Measurements from ENCODE around the gene ARF5.
A peak's percentile ranks its signal among the peaks of the same experiment; 100 is the strongest.

The ARF5 gene

DNA sequence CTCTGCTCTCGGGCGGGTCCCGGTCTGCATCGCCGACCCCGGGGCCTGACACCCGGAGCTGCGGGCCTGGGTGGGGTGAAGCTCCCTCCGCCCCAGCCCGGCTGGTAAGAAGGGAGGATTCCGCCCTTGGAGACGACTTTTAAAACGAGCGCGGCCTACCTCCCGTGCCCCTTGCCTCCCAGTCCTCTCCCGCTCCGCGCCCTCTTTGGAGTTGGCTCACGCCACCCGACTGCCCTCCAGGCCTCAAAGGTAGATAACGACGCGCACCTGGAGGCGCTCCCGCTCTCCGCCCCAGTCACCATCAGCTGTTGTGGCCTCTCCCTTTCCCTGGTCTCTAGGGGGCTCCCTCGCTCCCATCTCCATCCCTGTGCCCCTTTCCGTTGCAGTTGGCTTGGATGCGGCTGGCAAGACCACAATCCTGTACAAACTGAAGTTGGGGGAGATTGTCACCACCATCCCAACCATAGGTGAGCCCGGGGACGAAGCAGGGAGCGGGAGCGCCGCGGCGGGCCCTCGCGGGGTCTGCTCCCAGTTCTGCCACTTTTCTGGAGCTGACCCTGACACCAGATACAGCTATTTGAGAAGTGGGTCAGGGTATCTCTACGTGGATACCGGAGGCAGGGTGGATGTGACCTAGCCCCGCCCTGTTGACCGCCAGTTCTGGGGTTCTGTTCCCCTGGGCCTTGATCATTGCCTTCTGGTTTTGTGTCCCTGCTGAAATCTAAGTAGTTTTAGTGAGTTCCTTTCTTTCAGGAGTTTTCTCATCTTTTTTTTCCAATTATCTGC, 679 bp downstream of the ARF5 start:
- no peak for DNase-seq (ENCODE audit: low read depth)

DNA sequence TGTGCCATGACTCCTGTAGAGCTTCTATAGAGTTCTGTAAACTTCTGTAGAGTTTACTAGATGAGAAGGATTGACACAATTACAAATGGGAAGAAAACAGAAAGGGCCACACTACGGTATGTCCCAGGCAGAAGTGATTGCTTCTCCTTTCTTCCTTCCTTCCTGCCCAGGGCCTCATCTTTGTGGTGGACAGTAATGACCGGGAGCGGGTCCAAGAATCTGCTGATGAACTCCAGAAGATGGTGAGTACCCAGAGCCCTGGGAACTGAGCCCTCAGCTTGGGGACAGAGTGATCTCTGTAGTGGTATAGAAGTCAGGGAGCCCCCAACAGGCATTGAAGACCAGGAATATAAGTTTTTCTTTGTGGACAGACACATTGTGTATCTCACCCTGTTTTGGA, 1.7 kb downstream of the ARF5 start:
- DNase-seq (ENCODE audit: low read depth) = no peak

DNA sequence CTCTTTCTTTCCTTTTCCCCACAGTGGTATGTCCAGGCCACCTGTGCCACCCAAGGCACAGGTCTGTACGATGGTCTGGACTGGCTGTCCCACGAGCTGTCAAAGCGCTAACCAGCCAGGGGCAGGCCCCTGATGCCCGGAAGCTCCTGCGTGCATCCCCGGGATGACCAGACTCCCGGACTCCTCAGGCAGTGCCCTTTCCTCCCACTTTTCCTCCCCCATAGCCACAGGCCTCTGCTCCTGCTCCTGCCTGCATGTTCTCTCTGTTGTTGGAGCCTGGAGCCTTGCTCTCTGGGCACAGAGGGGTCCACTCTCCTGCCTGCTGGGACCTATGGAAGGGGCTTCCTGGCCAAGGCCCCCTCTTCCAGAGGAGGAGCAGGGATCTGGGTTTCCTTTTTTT, 3.0 kb downstream of the ARF5 start:
- DNase-seq (ENCODE audit: low read depth) = no peak

DNA sequence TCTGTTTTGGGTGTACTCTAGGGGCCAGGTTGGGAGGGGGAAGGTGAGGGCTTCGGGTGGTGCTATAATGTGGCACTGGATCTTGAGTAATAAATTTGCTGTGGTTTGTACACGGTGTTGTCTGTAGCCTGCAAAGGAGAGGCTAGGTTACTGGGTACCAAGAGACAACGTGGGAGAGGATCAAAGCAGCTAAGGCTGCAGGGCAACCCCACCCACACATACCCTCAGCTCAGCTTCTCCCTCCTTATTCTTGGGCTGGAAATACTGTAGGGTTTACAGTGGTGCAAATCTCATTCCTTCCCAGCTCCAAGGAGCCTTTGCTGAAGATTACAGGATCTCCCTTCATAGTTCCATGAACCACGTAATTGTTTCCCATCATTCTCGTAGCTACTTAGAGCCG, 3.4 kb downstream of the ARF5 start:
- DNase-seq (ENCODE audit: low read depth) = no peak

DNA sequence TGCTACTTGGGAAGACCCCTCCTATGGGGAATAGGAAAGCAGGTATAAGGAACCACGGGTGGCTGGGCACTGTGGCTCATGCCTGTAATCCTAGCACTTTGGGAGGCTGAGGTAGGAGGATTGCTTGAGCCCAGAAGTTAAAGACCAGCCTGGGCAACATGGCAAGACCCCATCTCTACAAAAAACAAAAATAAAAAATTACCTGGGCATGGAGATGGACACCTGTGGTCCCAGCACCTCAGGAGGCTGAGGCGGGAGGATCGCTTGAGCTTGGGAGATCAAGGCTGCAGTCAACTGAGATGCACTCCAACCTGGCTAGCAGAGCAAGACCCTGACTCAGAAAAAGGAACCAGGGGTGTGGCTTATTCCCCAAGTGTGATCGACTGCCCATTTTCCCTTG, 4.3 kb downstream of the ARF5 start:
- no peak for DNase-seq (ENCODE audit: low read depth)

DNA sequence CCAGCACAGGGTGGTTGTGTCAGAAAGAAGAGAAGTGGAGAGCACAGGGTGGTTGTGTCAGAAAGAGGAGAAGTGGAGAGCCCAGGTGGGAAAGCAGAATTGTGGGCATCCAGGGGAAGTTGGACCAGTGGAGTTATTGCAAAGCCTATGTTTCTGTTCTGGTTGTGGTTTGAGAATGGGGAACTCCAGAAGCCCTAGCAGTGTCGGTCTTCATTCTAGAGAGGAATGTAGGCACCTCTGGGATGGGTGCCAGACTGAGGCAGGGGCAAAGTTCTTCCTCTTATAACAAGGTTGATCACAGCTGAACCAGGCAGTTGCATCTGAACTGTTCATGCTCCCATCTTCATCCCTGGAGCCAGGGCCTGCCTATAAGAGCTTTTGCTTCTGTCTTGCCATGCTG, 6.3 kb downstream of the ARF5 start:
- DNase-seq (ENCODE audit: low read depth) = no peak

DNA sequence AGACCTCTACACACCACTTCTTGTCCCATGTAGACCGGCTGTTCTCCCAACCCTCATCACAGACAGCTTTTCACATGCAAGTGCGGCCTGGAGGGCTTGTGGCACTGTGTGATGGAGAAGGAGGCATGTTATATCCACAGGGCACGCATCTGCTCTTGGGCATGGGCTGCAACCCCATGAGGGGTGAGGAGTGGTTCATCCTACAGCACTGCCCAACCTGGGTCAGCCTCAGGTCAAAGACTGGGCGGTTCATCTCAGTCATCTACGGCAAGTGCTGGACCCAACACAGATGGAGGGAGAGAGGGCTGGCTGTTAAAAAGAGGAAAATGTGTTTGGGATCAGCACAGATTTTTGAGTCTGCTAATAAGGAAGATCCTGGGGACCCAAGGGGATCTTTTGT, 7.5 kb downstream of the ARF5 start:
- no peak for DNase-seq (ENCODE audit: low read depth)

DNA sequence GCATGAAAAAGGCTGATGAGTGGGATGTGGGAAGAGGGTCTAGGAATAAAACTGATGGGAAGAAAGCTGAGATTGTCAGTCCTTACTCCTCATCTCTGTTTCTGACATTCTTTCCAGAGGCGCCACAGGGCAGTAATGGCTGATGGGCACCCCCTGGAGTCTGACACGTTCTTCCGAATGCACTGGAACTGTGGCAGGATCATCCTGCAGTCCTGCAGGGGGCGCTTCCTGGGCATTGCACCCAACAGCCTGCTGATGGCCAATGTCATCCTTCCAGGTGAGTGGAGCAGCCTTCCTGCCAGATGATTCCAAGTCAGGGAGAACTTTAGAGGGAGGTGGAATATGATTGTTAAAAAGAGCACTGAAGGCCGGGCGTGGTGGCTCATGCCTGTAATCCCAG, 10.1 kb downstream of the ARF5 start:
- no peak for DNase-seq (ENCODE audit: low read depth)

DNA sequence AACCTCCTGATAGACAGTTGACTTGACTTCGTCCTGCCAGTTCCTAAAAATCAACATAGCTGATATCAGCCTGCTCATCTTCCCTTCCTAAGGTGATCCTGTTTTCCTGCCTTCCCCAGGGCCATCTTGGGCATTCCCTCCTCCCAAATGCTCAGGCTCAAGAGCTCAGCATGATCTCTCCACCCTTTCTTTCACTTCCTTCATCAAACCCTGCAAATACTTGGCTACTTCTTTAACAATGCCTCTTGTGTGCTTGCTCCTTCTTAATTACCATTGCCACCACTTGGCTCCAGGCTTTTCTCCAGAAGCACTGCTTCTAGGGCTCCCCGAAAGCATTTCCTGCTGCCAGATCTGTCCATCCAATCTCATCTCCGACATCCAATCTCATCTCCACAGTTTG, 12.7 kb downstream of the ARF5 start:
- DNase-seq (ENCODE audit: low read depth) = no peak

DNA sequence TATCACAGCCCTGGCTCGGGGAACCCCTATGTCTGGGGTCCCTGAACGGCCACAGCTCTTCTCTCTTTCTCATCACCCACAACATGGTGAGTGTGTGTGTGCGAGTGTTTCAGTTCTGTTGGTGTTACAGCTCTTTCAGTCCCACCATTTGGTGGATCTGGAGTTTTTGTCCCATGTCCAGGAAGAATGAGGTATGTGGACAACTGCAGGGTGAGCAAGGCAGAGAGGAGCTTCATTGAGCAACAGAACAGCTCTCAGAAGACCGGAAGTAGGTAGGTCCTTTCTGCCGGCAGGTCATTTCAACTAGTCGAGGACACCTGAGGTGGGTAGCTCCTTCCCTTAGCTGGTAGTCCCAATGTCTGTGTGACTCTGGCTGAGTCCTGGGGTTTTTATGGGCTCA, 20.2 kb downstream of the ARF5 start:
- no peak for DNase-seq (ENCODE audit: low read depth)

DNA sequence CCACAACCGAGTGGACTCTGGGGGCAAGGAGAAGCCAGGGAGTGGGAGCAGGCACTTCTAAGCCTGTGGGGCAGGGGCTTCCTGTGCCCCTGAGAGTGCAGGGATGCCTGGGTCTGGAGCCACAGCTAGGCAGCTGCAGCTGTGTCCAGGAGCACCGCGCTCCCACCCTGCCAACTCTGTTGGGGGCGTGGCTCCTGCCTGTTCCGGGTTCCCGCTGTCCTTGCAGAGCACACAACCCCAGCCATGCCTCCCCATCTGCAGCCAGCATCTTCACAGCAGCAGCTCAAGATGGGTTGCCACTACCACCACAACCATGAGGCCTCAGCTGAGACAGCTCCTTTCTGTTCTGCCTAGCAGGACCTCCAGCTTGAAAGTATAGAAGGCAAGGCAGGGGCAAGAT, 21.1 kb downstream of the ARF5 start:
- no peak for DNase-seq (ENCODE audit: low read depth)

DNA sequence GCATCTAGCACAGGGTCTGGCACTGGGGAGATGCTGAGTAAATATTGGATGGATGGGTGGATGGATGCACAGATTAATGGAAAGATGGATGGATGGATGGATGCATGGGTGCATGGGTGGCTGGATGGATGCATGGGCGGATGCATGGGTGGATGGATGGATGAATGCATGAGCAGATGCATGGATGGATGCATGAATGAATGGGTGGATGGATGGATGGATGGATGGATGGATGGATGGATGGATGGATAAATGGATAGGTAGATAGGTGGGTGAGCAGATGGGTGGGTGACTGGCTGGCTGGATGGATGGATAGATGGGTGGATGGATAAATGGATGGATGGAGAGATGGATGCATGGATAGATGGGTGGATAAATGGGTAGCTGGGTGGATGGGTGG, 24.1 kb downstream of the ARF5 start:
- DNase-seq (ENCODE audit: low read depth) = no peak

DNA sequence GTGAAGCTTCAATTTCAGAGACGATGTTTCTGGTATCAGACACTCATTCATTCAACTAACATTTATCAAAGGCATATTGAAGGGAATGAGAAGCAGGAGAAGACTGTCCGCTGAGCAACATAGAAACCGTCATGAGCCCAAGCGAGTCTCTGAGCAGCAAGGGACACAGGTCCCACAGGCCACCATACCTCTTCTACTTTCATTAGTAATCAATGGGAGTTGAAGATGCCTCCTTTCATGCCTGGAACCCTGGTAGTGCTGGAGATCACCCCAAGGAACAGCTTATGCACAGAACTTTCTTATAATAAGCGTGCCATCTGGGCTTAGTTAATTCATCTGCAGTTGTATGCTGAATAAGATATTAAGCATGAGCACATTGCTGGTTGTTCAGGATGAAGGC, 28.5 kb downstream of the ARF5 start:
- DNase-seq (ENCODE audit: low read depth) = no peak

DNA sequence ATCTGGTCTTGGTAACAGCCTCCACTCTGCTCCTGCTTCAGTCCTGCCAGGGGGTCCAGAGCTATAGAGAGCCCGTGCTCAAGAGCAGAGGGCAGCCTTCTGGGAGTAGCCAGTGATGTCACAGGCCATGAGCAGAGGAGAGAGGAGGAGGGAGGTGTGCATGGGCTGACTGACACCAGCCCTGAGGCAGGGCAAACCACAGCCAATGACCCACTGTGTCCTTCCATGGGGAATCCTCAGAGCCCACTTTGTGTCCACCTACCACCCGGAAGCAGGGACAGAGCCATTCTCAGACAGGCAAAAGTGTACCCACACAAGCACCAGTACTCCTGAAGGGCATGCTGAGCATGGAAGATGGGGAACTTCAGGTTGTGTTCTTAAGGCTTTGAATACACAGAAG, 29.8 kb downstream of the ARF5 start, which contains the start of gene PAX4:
Gene PAX4 (minus strand): TSS at position 101 of the 400 bp plus-strand sequence. CDS start 2,214 bp downstream, outside the sequence.
- DNase-seq (ENCODE audit: low read depth) = no peak

DNA sequence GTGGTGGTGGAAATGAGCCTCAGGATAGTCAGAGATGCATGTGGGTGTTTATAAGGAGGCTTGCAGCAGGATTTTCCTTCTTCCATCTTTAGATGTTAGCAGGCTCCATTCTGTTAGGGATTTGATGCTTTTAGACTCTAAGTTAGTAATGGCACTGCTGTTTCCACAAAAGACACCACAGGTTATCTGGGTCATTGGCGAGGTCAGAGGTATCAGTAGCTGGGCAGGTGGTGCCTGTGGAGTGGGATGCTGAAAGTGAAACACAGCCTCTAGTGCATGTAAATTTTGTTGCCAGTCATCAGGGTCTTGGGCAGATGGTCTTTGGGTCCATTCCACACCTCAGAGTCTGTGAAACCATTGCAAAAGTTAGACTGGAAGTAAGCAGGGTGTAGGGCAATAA, 30.6 kb downstream of the ARF5 start:
- DNase-seq (ENCODE audit: low read depth) = no peak

DNA sequence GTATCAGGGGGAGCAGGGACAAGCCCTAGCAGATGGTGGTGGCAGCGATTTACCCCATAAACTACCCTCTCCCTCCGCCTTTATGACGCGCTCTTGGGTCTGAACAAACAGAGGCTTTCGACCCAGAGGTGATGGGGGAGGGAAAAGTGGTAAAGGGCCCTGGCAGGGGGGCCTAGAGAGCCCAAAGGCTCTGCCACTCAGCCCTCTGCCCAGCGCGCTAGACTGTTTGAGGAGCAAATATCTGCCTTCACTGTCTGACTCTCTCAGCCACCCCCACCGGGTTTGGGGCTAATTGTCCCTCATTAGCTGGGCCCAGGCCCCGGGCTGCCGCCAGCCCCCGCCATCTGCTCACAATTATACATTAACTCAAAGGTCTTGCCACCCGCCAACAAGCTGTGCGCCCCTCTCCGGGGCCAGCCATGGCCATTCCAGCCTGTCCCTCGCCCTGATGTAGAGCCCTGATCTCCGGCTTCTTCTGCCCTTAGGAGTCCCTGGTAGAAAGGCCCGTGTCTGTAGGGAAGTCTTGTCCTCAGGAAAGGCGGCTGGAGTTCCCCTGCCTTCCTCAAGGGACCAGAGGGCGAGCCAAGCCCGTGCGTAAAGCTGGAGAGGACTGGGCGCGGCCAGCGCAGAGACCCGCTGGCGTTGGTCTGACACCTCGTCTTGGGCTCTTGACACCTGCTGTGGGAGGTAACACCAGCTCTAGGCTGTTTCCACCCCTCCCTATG, 31.6 kb downstream of the ARF5 start:
- DNase-seq (ENCODE audit: low read depth) = no peak

DNA sequence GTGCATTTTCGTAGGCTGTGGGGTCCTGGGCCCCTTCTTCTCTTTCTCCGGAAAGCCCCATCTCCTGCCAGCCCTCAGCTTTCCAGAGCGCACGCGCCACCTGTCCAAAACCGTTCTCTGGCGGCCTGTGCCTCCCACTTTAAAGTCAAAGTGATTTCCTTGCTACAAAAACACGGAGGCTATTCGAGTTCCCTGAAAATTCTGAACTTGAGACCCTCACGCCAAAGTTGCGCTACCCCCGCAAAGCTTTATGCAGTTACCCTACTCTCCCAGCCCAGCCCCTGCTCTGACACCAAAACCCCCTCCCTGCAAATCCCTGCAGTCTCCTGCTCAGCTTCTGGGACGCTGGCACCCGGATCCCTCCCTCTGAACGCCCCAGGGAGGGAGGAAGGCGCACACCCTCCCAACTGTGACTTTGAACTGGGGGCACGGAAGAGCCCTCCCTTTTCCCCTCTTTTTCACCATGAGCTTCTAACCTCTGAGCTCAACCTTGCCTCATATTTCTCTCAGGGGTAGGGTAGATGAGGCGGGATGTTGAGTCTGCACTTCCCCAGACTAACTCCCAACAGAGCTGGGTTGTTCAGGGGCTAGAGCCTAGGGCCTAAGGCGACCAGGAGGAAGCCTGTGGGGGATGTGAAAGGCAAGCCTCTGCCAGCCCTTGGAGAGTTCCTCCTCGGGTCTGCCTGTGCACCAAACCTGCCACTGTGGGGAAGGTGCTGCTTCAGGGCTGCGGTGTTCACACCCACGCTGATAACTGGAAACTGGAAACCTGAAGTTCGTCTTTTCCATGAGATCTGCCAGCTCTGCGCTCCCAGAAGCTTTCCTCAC, 32.4 kb downstream of the ARF5 start:
- DNase-seq (ENCODE audit: low read depth) = no peak

DNA sequence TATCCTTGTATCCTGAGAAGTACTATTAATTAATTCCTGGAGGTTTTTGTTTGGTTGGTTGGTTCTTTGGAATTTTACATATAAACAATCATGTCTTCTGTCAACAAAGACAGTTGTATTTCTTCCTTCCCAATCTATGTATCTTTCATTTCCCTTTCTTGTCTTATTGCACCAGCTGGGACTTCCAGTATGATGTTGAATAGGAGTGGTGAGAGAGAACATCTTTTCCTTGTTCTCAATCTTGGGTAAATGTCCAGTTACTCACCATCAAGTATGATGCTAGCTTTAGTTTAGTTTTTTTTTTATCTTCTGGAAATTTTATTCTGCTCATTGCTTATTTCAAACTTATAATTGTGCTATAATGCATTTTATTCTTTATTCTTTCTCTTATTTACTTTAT, 37.1 kb downstream of the ARF5 start:
- no peak for DNase-seq (ENCODE audit: low read depth)

DNA sequence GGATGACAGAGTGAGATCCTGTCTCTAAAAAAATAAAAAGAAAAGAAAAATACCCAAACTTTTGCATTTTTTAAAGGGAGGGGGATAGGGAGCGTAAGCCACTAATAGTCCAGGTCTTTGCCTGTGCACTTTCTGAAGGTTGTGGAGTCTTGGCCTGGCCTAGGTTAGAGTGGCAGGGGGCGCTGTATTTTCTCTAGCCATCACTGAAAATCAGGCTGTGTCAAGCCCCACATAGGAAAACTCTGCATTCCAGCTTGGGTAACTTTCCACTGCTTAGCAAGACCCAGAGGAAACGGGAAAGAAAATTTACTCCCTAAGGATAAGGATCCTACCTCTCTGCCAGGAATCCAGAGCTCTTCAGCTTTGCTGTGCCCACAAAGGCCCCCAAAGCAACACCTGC, 40.2 kb downstream of the ARF5 start:
- DNase-seq (ENCODE audit: low read depth) = no peak

DNA sequence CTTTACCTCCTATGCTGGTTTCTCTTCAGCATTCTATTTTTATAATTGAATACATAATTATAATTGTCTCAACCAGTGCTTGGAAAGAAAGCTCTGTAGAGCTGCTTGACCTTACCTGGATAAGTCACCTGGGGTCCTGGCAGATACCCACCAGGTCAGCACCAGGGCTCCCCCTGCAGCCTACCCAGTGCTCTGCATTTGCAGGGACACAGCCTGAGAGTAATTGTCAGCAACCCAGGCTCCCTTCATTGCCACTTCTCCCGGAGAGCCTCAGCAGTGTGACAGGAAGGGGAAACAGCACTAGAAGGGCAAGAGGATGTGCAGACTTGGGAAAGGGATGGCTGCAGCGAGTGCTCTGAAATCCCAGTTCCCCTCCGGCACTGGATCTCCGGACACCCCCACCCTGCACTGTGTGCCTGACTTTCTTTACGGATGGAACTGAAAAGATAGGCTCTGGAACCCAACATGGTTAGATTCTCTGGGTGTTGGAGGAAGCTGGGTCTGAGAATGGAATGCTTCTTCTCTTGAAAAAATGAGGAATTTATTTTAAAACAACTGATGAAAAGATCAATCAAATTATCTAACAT, 41.1 kb downstream of the ARF5 start:
- no peak for DNase-seq (ENCODE audit: low read depth)

DNA sequence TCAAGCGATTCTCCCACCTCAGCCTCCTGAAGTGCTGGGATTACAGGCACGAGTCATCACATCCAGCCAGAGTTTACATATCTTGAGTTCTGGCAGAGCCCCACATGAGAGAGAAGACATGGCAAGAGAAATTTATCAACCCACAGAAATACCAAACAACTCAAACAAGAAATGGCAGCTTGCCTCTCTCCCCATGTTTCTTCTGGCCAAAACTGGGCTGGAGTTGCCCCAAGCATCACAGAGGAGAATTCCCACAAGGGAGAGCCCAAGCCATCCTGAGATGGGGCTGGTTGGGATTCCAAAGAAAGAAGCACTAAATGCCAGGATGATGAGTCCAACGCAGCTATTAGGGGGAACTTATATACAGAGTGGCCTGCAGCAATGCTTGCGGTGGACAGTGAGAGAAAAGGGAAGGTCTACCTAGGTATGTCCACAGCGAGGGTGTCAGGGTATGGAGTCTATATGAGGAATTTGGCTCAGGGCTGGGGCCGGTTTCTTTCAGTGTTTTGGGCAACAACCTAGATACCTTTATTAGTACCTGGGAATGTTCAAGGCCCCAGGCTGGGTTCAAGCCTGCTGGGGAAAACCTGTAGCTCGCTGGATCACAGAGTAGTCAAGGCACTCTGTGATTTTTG, 44.2 kb downstream of the ARF5 start:
- peak; percentile 92 for DNase-seq (ENCODE audit: low read depth)

Data from stromal cell of bone marrow (primary cell).